HG03439 (cell line): ENCODE results near the gene RETREG1.
"Not testable (repeated sequence)": the region's sequence is repeated elsewhere in the genome, so short reads cannot be mapped to it uniquely, and the experiment has no call there.

Experiments used
- ATAC-seq: cut with Tn5 transposase; IDR thresholded peaks from one replicate; pipeline ENCODE4 v1.9.1; 2021; ENCODE audit warnings: mild to moderate bottlenecking, moderate library complexity; ENCODE audit not compliant: unreplicated experiment

Gene RETREG1

DNA sequence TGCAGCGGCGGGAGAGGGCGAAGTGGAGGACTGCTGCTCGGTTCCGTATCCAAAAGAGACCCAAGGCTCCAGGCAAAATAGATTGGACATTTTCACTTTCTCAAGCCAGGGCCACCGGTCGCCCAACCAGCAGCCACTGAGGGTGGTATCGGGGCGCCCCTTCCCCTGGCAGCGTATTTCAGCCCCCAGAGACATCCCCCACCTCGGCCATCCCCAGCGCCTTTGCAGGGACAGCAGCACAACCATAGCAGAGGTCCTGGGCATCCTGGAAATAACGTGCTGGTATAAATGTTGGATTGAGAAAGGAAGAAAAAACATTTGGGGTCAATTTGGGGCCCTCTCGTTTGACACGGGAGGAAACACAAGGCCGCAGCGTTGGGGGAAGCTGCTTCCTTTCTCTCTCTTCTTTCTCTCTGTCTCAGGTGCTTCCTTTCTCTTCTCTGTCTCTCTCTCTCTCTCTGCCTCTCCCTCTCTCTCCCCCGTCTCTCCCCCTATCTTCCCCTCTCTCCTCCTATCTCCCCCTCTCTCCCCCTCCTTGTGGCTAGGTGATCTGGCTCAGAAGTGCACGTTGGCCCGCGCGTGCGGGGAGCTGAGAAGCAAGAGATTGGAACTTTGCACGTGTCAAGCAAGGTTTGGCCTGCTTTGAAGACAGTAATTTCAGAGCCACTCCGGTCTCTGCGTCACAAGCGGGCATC is 624 bp upstream of the RETREG1 start:
- no peak for ATAC-seq

DNA sequence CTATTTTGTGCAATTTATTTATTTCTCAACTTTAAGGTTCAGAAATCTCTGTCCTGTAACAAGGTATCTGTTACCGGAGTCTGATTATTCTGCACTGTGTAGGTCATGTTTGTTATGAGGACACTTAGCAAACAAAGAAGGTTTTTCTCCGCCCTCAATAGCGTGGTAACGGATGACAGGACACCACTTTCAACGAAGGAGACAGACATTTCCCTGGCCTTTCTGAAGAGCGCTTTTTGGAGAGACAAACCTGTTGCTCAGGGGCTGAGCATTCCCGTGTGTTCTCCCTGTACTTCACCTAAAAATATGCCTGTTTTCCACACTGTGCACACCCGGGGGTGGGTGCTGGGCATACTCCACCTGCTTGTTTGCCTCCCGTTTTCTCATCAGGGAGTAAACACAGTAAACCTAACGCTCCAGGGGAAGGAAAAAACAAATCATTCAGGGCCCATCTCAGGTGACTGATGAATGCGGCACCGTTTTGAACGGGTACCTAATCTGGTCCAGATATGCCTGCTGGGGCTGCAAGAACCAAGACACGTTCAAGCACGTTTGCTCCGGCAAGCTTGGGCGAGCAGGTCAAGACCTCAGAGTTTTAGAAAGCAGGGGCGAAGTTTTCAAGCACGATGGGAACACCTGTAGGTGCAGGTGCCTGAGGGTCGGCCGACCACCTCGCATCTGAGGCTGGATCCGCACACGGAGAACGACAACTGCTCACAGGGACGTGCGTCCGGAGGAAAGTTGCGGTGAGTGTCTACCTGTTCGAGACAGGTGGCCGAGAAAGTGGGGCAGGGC is 859 bp downstream of the RETREG1 start:
- ATAC-seq = no peak

DNA sequence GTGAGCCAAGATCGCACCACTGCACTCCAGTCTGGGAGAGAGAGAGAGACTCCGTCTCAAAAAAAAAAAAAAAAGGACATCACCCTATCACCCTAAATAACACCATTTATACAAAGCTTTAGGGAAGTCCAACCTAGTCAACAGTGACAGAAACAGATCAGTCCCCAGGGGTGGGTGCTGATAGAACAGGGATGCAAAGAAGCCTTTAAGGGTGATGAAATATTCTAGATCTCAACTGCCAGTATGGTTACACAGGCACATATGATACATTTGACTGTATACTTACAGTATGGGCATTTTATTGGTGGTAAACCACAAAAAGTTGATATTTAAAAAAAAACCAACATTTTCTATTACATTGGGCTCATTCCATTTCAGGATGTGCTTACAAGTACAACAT is 4.8 kb downstream of the RETREG1 start:
- ATAC-seq = no peak

DNA sequence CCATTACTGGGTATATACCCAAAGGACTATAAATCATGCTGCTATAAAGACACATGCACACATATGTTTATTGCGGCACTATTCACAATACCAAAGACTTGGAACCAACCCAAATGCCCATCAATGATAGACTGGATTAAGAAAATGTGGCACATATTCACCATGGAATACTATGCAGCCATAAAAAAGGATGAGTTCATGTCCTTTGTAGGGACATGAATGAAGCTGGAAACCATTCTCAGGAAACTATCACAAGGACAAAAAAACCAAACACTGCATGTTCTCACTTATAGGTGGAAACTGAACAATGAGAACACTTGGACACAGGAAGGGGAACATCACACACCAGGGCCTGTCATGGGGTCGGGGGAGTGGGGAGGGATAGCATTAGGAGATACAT is 5.9 kb downstream of the RETREG1 start:
- not testable (repeated sequence) for ATAC-seq

DNA sequence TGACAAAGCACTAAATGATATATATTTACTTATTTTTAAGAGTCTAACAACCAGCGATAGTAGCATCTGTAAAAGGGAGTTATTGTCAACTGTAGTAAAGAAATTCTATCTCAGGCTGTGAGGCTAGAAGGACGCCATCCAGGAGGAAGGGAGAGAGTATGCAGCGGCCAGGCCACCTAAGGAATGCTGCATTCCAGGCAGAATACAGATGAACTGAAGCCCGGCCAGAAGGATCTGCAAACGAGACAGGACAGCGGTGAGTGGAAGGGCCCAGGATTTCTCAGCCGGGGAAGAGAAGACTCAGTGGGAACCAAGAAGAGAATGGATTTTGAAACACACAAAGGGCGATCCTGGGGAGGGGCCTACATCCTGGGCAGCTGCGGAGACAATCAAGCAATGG is 7.4 kb downstream of the RETREG1 start:
- no peak for ATAC-seq

DNA sequence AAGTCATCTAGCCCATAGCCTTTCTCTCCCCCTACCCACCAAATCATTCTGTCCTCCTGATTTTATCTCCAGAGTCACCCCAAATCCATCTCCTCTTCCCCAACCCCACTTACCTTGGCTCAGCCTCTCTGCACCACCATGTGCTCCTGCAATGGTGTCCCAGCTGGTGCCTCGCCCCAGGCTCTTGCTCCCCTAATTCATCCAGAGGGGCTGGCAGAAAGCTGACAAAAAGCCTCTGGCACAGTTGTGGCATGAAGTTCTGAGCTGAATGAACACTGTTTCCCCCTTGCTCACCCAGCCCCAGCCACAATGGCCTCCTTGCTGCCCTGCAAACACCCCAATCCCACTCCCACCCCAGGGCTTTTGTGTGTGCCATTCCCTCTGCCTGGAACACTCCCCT is 10.2 kb downstream of the RETREG1 start:
- ATAC-seq = no peak

DNA sequence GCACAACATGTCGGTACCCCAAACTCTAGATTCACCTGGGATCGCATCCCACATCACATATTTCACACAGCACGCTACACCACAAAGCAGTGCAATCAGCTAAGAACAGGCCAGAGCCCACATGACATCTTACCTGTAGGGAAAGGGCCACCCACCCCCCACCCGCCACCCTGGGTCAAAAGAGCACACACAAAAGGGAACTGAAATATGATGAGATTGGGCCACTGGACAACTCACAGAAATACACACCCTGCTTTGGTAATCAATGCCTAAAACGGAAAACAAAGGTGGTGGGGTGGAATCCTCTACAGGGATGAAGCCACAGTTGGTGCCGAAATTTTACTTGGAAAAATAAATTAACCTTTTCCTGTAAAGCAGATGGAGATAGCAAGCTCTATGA is 13.1 kb downstream of the RETREG1 start:
- no peak for ATAC-seq

DNA sequence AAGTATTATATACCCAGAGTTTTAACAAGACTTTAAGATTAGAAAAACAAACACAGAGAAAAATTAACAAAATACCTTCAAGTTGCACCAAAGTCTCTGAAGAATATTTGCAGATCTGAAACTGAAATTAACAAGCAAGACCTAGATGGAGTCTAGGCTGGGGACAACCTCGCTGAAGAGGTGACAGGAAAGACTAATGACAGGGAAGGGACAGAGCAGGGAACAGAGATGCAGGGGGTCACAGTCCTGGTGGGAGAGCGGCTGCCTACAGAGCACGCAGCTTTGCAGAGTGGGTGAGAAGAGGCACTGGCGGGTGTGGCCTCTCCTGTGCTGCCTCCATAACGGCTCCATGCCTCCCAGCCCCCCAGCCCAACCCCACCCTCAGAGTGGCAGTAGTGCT is 13.5 kb downstream of the RETREG1 start:
- no peak for ATAC-seq

DNA sequence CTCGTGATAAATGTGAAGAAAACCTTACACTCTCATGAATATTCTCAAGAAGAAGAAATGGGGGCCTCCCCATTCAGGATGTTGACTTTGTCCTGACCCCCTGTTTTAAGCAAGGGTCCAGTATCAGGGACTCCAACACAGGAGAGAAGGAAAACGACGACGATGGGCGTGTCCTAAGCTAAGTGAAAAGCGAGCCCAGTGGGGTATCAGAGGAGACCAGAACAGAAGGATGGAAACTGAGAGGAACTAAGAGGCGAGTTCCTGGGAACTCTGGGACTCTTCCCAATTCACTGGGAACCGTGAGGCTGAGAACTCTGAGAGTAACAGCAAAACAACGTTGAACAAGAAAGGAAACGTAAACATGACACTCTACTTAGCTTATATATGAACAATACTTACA is 14.6 kb downstream of the RETREG1 start:
- ATAC-seq = no peak

DNA sequence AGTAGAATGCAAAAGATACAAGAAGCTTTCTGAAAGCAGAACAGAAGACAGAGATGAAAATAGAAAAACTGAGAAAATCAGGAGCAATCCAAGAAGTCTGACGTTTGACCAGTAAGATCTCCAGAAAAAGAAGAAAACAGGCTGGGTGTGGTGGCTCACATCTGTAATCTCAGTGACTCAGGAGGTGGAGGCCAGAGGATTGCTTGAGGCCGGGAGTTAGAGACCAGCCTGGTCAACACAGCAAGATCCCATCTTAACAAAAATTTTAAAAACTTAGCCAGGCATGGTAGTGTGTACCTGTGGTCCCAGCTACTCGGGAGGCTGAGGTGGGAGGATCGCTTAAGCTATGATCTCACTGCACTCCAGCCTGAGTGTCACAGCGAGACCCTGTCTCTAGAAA is 15.9 kb downstream of the RETREG1 start:
- ATAC-seq = no peak

DNA sequence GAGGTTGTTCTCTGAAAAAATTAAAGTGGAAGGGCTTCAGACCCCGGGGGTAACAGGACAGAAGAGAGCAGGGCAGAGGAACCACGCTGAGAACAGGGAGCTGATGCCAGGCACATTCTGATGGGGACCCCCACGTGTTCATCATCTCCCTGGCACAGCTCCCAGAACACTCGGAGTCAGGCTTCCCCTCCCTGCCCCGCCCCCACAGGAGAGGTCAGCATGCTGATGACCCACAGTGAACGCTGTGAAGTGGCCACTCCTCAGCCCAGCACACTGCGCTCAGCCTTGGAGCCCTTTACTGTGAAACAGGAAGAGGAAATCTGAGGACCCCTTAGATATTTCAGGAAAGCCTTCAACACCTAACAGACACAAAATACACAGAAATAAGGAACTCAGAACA is 16.4 kb downstream of the RETREG1 start:
- ATAC-seq = no peak

DNA sequence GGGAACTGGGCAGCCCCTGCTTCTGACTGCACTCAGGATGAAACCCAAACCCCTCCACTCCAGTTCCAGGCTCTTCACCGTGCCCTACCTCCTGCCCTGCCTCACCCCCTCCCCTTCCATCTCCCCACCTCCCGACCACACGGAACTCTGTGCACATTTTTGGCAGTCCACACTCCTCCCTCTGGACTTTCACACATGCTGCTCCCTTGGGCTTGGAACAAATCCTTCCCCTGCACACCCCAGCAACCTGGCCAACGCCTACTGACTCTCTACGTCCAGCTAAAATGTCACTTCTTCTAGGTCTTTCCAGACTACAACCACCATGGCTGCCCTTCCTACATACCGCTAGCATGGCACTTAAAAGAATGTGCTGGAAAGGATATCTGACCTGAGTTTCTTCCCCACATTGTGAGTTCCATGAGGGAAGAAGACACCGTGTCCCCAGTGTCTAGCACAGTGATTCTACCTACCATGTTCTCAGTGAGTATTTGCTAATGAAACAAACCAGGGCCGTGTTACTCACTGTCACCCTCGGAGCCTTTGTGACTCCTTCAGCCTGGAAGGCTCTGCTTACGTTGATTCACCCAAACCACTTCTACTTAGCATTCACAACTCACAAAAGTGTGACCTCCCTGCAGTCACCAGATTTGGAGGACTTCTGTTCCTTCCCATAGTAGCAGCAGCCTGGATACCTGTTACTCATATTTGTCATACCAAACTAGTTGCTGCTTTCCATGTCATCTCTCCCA is 18.7 kb downstream of the RETREG1 start:
- ATAC-seq = no peak

DNA sequence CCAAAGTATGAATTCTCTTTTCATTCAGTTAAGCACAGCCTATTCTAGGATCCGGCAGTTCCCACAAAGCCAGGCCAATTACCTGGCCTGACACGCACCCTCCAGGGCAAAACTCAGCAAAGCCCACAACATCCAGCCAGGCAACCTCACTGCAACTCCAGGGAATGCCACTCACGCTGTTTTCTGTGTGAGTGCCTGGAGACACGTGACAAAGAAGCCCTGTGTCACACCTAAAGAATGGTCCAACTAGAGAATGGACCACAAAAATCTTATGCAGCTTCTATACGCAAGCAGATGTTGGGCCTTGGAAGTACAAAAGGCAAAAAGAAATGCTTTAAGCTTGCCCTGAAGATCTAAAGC is 20.2 kb downstream of the RETREG1 start:
- no peak for ATAC-seq

DNA sequence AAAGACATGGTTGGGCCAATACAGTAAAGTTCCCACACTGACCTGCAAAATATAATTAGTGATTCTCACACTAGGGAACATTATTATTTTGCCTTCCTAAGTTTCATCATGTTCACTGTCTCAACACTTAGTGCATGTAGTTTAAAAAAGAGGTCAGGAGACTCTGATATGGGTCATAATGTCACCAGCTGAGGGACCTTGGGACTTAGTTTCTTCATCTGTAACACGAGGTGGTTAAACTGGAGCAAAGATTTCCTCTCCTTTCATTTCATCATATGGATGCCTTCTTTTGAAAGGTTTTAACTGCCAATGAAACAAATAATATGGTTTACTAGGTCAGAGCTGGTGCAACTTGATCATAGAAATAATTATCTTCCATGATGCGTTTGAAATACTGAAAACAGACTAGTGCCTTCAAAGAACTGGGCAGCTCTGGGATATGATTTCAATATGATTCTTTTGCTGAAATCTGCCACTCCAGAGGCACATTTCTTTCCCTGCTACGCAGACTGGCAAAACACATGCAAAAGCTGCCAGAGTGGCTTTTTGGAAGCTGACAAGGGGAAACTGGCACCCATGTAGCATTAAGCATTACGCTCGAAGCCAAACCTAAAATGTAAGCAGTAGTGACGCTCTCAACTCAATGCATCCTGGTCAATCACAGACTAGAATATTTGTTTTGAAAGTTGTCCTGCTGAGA is 20.8 kb downstream of the RETREG1 start:
- no peak for ATAC-seq

DNA sequence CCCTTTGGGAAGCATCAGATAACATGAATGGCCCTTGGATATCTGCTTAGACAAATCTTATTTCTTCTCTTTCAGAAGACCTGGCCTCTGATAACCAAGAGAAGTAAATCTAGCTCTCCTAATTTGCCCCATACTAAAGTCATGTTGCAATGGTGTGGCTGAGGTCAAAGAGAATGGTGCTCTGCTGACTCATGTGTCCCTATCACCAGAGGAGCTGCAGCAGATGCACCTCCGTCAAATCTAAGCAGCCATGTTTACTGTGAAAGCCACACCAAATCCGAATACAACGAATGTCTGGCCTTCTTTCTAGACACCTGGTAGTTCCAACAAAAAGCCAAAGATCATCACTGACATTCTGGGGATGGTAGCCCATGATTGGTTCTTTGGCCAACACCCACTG is 23.2 kb downstream of the RETREG1 start:
- no peak for ATAC-seq

DNA sequence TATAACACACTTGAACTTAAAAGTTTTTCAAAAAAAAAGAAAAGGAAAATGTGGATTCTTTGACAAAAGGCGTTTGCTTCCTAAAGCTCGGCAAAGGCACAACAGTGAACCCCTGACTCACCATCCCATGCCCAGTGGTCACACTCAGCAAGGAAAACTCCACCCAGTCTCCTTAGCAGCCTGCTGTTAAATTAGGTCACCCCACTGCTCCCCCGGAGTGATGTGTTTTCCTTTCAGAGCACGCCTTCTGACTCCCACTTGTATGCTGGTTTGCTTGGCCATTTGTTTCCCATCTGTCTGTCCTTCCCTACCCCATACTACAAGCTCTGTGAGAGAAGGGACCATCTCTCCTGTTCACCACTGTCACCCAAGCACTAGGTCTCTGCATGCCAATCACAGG is 23.8 kb downstream of the RETREG1 start:
- no peak for ATAC-seq

DNA sequence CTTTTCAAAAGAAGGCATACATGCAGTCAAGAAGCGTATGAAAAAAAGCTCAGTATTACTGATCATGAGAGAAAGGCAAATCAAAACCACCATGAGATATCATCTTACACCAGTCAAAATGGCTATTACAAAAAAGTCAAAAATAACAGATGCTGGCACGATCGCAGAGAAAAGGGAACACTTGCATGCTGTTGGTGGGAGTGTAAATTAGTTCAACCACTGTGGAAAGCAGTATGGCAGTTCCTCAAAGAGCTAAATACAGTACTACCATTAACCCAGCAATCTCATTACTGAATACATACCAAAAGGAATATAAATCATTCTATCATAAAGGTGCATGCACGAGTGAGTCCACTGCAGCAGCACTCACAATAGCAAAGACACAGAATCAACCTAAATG is 24.5 kb downstream of the RETREG1 start:
- ATAC-seq = no peak

DNA sequence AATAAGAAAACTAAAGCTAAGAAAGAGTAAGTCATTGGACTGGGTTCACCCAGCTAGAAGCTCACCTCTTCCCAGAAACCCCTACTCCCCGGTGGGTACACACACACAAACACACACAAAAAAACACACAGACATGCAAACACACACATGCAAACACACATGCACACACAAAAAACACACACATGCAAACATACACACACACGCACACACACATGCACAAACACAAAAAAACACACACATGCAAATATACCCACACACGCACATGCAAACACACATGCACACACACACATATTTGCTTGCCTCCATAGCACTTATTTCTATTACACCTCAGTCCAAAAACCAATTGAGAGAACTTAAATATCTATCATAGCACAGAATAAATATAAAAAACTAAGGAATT is 26.1 kb downstream of the RETREG1 start:
- ATAC-seq = no peak

DNA sequence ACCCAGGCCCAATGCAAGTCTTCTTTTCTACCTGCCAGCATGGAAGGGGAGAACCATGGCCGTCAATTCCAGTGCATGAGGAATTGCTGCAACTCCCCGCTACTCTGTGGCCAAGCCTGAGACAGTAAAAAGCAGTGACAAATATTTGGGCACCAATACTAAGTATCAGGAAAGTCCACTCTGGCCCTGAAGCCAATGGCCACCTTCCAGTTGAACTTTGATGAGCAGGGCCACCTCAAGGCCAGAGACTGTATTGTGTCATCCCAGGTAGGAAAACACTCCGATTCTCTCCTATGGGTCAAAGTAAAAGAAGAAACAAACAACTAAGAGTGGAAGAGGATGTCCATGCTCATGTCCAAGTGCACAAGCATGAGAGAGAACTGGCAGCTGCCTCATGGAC is 27.1 kb downstream of the RETREG1 start:
- no peak for ATAC-seq

DNA sequence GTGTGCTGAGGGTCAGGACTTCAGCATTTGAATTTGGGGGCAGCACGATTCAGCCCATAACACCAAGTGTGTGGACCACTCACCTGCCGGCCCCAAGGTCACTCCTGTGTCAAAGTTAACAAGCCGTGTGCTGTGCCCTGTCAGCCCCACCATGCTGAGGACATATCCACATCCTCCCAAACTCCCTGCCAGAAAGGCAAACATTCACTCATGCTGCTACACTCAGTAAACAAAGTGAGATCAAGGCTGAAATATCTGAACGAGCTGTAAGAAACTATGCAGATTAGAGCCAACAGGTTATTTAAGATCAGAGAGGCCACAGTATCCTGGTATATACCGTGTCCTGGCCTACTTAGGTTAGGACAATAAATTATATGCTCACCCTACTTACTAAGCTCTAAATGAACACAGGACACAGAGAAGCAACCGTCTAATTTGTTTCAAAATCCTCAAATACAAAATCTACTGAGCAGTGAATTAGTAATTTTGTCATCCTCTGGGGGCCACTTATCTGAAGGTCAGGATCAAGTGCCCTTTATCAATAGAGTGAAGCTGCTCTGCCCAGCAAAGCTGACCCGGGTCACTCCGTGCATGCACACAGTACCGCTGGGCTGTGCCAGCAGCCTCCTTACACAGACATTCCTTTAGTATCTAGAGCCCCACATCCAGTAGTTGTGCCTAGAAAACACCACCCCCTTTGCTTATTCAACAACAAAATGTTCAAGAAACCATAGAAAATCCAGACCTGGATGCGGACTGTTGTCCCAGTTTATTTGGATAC is 28.2 kb downstream of the RETREG1 start:
- ATAC-seq = no peak

DNA sequence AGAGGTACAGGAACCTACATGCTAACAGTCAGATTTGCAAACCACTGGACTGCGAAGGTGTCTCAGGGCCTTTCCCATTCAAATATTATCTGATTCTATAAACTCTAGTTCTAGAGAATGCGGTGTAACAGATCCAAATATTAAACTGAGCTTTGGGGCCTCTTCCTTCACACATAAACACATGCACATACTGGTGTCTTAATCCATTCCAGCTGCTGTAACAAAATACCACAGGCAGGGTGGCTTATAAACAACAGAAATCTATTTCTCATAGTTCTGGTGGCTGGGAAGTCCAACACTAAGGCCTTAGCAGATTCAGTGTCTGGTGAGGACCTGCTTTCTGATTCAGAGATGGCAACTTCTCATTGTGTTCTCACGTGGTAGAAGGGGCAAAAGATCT is 30.2 kb downstream of the RETREG1 start:
- ATAC-seq = no peak
